ENCODE results near the gene BBC3.

GRCh38 chr19:47274891-47275761 lies 44.1 kb upstream of the BBC3 start:
- TF ChIP-seq CTCF (IDR thresholded peaks at IDR 0.05) = no peak
- no peak for TF ChIP-seq POLR2A (IDR thresholded peaks at IDR 0.05)
